ENCODE results near the gene RANGRF.

- TF ChIP-seq BHLHE40 (IDR thresholded peaks at IDR 0.05; ENCODE audit: borderline replicate concordance) = no peak
- no peak for TF ChIP-seq L3MBTL2 (conservative IDR thresholded peaks at IDR 0.05)
- TF ChIP-seq SP1 (IDR thresholded peaks at IDR 0.05) = no peak
- TF ChIP-seq ZNF384 (IDR thresholded peaks at IDR 0.05) = no peak
- no peak for TF ChIP-seq SUZ12 (IDR thresholded peaks at IDR 0.05)
- TF ChIP-seq ARNT (IDR thresholded peaks at IDR 0.05) = no peak
Observed at GRCh38 chr17:8289103-8289397, 580 bp downstream of the RANGRF start.
